ENCODE results near the gene ILDR1.

Gene ILDR1

GRCh38 chr3:122019493-122019892 is 2.6 kb downstream of the ILDR1 start:
- DNase-seq (ENCODE audit: low spot score) = no peak

GRCh38 chr3:122014741-122015140 is 7.3 kb downstream of the ILDR1 start:
- DNase-seq (ENCODE audit: low spot score) = no peak

GRCh38 chr3:122013448-122013925 is 8.6 kb downstream of the ILDR1 start:
- DNase-seq (ENCODE audit: low spot score) = no peak

- DNase-seq (ENCODE audit: low spot score) = no peak
Observed at GRCh38 chr3:122012821-122013220, 9.2 kb downstream of the ILDR1 start.

GRCh38 chr3:122011396-122011795 is 10.7 kb downstream of the ILDR1 start:
- no peak for DNase-seq (ENCODE audit: low spot score)

- DNase-seq (ENCODE audit: low spot score) = no peak
Observed at GRCh38 chr3:122010506-122010905, 11.5 kb downstream of the ILDR1 start.

- no peak for DNase-seq (ENCODE audit: low spot score)
Observed at GRCh38 chr3:122008166-122008565, 13.9 kb downstream of the ILDR1 start.

- DNase-seq (ENCODE audit: low spot score) = no peak
Observed at GRCh38 chr3:122006267-122006666, 15.8 kb downstream of the ILDR1 start.

- DNase-seq (ENCODE audit: low spot score) = no peak
Observed at GRCh38 chr3:122004991-122005565, 17.0 kb downstream of the ILDR1 start.

GRCh38 chr3:122004107-122004506 is 17.9 kb downstream of the ILDR1 start:
- no peak for DNase-seq (ENCODE audit: low spot score)

GRCh38 chr3:122003606-122004005 is 18.4 kb downstream of the ILDR1 start:
- DNase-seq (ENCODE audit: low spot score) = no peak

- no peak for DNase-seq (ENCODE audit: low spot score)
Observed at GRCh38 chr3:122003112-122003511, 18.9 kb downstream of the ILDR1 start.

GRCh38 chr3:122002611-122003010 is 19.4 kb downstream of the ILDR1 start:
- no peak for DNase-seq (ENCODE audit: low spot score)

- DNase-seq (ENCODE audit: low spot score) = no peak
Observed at GRCh38 chr3:122001892-122002291, 20.2 kb downstream of the ILDR1 start.

GRCh38 chr3:122000936-122001605 is 21.0 kb downstream of the ILDR1 start:
- DNase-seq (ENCODE audit: low spot score) = no peak

GRCh38 chr3:121999931-122000330 is 22.1 kb downstream of the ILDR1 start:
- no peak for DNase-seq (ENCODE audit: low spot score)

- DNase-seq (ENCODE audit: low spot score) = no peak
Observed at GRCh38 chr3:121998611-121999473, 23.2 kb downstream of the ILDR1 start.

- no peak for DNase-seq (ENCODE audit: low spot score)
Observed at GRCh38 chr3:121998030-121998580, 23.9 kb downstream of the ILDR1 start.

GRCh38 chr3:121997372-121997771 is 24.7 kb downstream of the ILDR1 start:
- DNase-seq (ENCODE audit: low spot score) = no peak

- no peak for DNase-seq (ENCODE audit: low spot score)
Observed at GRCh38 chr3:121996441-121996840, 25.6 kb downstream of the ILDR1 start.

- DNase-seq (ENCODE audit: low spot score) = peak; percentile 54
Observed at GRCh38 chr3:121995161-121996137, 26.6 kb downstream of the ILDR1 start.

Data from putamen (tissue), 1 donor.